Amniotic stem cell (primary cell): ENCODE data around the gene ENO1.

Experiments
- DNase-seq: peaks from one replicate; lab custom pipeline; 2025; lab: John Stamatoyannopoulos, UW

ENO1 gene

DNA sequence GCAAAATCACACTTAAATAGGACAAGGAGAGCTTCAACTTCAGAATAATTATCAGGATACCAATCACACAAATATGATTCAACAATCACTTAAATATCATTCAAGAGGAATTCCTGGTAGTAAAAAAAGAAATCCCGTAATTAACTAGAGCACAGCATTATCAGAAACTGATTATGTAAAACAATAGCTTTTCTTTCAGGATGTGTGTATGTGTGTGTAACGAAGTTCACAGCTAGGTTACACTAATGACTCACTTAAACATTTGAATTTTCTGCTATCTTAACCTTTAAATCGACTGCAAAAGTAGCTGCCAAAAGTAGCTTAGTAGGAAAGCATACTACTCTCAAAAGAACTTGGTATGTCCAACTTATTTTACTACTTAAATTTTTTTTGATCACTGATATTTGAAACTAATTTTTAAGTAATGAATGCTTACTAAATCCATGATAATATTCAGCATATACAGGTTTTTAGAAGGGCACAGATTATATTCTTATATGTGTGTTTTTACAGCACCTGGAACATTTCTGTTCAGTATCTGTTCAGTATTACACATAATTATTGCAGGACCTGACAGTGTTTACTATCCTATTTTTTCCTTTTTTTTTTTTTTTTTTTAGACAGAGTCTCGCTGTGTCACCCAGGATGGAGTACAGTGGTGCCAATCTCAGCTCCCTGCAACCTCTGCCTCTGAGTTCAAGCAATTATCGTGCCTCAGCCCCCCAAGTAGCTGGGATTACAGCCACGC, 65.3 kb downstream of the ENO1 start:
- DNase-seq, result no peak

DNA sequence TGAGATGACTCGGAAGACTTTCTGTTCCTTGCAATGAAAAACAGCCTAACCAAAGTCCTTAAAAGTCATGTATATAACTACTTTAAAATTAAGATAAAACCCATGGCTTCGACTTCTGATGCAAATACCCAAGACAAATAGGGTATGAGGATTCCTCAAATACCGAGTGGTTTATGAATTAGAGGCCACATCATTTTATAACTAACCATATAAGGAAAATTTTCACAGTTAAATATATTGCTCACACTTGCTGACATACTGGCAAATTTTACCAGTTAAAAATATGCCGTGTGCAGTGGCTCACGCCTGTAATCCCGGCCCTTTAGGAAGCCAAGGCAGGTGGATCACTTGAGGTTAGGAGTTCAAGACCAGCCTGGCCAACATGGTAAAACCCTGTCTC, 66.4 kb downstream of the ENO1 start:
- DNase-seq, result no peak
